ENCODE data around the gene FEZ2.

DNA sequence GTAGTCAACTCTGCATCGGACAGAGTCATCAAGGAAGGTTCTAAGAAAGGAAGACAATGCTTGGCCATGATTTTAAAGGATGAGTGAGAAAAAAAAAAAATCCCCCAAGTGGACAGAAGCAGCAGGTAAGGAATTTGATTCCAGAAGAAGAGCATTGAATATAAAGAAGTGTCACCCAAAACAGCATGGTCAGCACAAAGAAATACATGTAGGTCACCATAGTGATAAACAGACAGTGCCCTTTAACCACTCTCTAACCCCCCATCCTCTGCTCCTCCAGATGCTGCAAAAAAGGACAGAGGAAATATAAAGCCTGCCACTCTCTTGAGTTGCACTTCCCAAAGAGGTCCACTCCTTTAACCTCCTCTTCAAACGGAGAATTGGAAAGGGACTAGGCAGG, 23.4 kb downstream of the FEZ2 start:
- TF ChIP-seq, protein P1, sequence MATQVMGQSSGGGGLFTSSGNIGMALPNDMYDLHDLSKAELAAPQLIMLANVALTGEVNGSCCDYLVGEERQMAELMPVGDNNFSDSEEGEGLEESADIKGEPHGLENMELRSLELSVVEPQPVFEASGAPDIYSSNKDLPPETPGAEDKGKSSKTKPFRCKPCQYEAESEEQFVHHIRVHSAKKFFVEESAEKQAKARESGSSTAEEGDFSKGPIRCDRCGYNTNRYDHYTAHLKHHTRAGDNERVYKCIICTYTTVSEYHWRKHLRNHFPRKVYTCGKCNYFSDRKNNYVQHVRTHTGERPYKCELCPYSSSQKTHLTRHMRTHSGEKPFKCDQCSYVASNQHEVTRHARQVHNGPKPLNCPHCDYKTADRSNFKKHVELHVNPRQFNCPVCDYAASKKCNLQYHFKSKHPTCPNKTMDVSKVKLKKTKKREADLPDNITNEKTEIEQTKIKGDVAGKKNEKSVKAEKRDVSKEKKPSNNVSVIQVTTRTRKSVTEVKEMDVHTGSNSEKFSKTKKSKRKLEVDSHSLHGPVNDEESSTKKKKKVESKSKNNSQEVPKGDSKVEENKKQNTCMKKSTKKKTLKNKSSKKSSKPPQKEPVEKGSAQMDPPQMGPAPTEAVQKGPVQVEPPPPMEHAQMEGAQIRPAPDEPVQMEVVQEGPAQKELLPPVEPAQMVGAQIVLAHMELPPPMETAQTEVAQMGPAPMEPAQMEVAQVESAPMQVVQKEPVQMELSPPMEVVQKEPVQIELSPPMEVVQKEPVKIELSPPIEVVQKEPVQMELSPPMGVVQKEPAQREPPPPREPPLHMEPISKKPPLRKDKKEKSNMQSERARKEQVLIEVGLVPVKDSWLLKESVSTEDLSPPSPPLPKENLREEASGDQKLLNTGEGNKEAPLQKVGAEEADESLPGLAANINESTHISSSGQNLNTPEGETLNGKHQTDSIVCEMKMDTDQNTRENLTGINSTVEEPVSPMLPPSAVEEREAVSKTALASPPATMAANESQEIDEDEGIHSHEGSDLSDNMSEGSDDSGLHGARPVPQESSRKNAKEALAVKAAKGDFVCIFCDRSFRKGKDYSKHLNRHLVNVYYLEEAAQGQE (IDR thresholded peaks at IDR 0.05; ENCODE audit: borderline replicate concordance), result no peak
- no peak for TF ChIP-seq POLR2AphosphoS5 (IDR thresholded peaks at IDR 0.05)
- TF ChIP-seq, protein P2, sequence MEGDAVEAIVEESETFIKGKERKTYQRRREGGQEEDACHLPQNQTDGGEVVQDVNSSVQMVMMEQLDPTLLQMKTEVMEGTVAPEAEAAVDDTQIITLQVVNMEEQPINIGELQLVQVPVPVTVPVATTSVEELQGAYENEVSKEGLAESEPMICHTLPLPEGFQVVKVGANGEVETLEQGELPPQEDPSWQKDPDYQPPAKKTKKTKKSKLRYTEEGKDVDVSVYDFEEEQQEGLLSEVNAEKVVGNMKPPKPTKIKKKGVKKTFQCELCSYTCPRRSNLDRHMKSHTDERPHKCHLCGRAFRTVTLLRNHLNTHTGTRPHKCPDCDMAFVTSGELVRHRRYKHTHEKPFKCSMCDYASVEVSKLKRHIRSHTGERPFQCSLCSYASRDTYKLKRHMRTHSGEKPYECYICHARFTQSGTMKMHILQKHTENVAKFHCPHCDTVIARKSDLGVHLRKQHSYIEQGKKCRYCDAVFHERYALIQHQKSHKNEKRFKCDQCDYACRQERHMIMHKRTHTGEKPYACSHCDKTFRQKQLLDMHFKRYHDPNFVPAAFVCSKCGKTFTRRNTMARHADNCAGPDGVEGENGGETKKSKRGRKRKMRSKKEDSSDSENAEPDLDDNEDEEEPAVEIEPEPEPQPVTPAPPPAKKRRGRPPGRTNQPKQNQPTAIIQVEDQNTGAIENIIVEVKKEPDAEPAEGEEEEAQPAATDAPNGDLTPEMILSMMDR (IDR thresholded peaks at IDR 0.05; ENCODE audit: poor library complexity, severe bottlenecking), result no peak

All from neural cell (in vitro differentiated cells).